GM18951 (cell line): ENCODE measurements around the gene EDC3.

ENCODE experiments used
- POLR2A ChIP-seq: IDR thresholded peaks from 4 replicates; pipeline ENCODE4 v1.6.1; 2011; ENCODE audit warnings: mild to moderate bottlenecking; ENCODE audit not compliant: insufficient read length, insufficient read depth; ENCODE audit errors: extremely low read depth
- in situ Hi-C: fragments of 300-500 bp; cut with MboI; formaldehyde crosslinking; loops from one replicate; pipeline ENCODE4 v1.12.0; 2022; ENCODE audit warnings: low sequenced_read_pairs, mixed read lengths, inconsistent platforms; ENCODE audit not compliant: unreplicated experiment

The EDC3 gene

DNA sequence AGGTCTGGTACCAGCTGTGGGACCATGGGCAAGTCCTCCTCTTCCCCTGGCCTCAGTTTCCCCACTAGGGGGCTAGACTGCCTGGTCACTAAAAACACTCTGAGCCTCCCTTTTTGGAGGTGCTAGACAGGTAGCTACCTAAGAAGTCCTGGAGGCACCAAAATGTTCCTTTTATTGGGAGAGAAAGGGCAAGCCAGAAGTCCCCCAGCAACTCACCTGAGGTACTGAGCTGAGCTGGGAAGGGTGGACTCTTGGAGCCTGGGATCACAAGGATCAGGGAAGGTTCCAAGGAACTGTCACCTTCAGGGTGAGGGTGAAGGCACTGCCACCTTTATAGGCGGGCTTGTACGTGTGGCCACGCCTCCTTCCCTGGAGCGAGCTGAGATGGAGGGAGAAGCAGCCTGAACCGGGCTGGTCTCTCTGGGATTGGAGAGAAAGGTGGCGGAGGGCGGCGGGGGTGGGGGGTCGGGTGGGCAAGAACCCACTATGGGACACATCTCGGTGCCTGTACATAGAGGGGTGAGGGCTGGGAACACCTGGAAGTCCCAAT lies 29.5 kb upstream of the EDC3 start, which contains the start of gene CYP1A1:
Gene CYP1A1 (minus strand): TSS at position 304 of the 550 bp plus-strand sequence. CDS start 2,431 bp downstream, outside the sequence.
- in situ Hi-C loops = no loop called here
- no peak for TF ChIP-seq POLR2A

DNA sequence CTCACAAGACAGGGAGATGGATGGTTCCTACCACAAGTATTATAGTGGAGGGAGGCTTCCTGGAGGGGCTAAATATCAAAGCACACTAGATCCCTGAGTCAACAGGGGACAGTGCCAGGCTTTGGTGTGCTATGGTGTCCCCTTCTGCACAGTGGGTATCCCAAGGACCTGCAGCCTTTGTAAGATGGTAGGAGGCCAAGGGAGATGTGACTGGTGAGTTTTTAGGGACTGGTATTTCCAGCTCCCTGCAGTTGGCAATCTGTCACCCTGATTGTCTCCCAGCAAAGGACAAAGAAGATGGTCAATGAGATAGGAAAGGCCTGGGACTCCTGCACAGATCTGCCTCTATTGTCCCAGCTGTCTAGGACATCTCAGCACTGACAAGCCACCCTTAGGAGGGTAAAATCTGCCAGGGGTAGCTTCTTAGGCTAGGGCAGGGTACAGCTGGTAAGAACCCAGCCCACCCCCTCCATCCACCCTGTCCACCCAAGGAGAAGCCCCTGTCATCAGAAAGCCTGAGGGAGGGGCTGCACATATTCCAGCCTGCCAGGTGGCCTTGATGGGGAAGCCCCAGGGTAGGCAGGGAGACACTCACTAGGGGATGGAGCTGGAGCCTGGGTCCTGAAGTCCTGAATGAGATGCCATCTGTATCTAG lies 28.9 kb upstream of the EDC3 start:
- TF ChIP-seq POLR2A = no peak
- in situ Hi-C loops = no loop called here

DNA sequence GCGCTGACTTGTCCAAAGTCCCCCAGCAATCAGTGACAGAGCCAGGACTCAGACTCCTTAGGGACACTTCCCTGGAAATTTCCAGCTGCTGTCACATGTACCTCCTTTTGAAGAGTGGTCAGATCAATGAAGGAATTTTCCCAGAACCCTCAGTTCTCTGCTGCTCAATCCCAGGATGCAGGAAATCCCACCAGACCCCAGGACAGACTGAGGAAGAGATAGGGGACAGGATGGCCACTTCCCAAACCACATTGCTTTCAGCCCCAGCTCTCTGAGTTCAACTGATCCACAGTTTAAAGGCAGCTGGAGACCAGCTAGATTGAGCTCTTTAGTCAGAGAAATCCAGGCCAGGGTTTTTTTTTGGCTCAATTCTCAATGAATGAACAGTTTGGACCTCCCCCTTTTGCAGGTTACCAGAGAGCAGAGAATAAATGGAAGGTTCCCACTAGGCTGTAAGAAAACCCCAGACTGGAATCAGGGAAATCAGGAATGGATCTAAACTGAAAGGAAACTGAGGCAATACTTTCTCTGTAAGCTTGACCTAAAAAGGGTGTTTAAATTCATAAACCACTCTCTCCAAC lies 28.0 kb upstream of the EDC3 start:
- TF ChIP-seq POLR2A = no peak
- in situ Hi-C loops = no loop called here

DNA sequence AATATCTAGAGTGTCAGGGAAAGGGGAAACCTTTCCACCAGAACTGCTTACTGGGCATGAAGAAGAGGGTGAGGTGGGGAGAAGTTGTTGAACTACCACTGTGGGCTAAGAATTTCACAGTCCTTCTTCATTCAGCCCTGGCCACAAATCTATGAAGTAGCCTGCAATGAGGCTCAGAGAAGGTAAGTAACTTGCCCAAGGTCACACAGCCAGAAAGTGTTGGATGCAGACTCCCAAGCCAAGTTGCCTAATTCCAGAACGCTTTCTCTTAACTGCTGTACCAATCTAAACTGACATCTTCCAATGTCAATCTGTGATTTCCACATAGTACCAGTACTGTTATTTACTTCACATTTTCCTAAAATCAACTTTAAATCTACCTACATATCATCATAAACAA lies 27.4 kb upstream of the EDC3 start:
- TF ChIP-seq POLR2A = no peak
- in situ Hi-C loops = no loop called here

DNA sequence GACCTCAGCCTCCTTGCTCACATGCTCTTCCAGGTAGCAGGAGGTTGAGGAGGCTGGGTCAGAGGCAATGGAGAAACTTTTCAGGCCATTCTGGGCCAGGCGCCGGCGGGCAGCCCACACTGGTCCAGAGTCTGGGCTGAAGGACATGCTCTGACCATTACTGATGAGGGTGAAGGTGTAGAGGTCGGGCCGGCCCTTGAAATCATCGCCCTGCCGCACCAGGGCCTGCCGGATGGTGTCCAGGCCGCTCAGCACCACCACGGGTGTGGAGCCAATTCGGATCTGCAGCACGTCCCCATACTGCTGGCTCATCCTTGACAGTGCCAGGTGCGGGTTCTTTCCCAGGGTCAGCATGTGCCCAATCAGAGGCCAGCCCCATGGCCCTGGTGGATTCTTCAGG lies 26.8 kb upstream of the EDC3 start:
- TF ChIP-seq POLR2A = no peak
- in situ Hi-C loops = no loop called here

DNA sequence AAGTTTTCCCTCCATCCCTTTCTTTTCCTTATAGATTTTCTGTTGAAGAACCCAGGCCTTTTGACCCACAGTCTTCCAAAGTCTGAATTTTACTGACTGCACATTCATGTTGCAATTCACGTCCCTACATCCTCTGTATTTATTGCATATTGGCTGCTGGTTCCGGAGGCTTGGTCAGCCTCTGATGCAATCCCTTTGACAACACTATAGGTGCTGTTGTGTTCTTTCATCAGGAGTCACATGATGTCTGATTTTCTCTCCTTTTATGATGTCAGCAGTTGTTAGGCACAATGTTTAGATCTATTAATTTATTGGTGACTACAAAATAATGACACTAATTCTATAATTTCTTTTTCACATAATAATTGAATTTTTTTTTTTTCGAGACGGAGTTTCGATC lies 20.8 kb upstream of the EDC3 start:
- in situ Hi-C loops = no loop called here
- TF ChIP-seq POLR2A = no peak

DNA sequence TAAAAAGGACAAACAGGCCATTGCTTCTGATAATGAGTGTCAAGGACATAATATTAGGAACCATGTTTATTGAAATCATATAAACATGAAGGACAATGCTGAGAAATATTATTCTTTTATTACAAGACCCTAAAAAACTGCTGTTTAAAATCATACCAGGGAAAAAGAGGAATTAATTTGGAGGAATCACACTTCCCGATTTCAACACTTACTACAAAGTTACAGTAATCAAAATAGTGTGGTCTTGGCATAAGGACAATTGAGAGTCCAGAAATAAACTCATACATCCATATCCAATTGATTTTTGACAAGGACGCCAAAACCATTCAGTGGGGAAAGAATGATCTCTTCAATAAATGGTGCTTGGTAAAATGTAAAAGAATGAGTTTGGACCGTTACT lies 16.5 kb upstream of the EDC3 start:
- no peak for TF ChIP-seq POLR2A
- in situ Hi-C loops = no loop called here

DNA sequence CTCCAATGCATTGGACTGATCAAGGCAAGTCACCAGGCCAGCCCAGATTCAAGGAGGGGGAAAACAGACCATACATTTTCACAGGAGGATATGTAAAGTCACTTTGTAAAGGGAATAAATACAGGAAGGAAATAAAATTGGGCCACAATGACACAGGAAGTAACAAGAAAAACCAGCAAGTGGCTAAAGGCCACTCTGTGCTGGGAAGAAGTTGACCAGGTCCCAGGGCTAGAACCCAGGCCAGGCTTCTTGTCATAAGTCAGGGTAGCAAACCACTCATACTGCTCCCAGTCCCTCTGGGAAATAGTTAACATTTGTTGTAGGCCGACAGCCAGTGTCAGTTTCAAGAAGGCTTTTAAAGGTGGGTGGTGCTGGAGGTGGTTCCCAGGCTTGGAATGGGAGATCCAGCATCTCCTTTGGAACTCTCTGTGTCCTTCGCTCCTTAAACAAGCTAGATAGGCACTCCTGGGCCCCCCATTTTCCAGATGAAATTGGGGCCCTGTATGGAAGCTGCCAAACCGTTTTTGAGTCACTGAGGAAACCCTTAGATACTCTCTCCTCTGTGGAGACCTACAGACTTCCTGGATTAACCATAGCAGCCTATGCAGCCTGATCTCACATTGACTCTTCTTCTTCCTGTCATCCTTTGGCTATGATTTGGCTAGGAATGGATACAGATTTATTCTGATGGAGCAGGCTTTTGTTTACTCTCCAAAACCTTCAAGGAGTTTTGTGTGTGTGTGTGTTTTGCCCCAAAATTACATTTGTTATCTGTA lies 14.7 kb upstream of the EDC3 start:
- in situ Hi-C loops = no loop called here

DNA sequence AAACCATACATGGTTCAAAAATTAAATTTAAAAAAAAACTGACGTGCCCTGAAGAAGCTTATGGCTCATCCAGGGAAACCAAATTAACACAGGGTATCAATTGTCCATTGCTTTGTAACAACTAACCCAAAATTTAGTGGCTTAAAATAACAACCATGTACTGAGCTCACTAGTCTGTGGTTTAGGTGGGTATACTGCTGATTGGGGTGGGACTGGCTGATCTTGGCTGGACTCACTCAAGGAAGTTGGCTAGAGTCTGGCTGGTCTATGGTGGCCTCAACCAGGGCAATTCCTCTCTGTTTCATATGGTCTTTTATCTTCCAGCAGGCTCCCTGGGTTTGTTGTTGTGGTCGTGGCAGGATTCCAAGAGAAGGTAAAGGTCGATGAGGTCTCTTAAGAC lies 14.1 kb upstream of the EDC3 start:
- in situ Hi-C loops = no loop called here
- TF ChIP-seq POLR2A = no peak

More for the DNA sequence above, 14.7 kb upstream of the EDC3 start:
- no peak for TF ChIP-seq POLR2A

DNA sequence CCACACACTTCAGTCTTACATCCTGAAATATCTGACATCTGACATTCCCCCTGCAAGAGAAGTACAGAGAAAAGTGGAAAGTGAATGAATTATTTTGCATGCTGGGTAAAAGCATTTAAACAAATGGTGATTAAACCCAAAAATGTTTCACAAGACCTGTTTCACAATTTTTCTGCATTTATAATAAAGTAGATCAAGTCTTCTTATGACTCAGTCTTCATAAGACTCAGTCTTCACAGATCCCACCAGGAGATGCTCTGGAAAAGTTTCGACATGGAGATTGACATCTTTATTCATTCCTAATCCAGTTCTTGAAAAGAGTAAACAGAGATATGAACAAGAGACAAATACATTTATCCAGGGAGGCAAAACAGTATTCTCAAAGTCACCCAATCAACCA lies 13.2 kb upstream of the EDC3 start:
- no peak for TF ChIP-seq POLR2A
- in situ Hi-C loops = no loop called here

DNA sequence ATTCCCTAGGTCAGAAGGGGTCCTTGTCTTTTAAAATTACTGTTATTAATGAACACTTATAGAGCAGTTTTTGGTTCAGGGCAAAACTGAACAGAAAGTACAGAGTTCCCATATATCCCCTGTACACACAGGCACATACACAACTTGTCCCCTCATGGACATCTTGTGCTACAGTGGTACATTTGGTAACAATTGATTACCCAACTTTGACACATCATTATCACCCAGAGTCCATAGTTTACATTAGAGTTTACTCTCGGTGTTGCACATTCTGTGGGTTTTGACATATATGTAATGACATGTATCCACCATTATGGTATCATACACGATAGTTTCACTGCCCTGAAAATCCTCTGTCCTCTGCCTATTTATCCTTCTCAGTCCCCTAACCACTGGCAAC lies 984 bp upstream of the EDC3 start:
- no peak for TF ChIP-seq POLR2A

DNA sequence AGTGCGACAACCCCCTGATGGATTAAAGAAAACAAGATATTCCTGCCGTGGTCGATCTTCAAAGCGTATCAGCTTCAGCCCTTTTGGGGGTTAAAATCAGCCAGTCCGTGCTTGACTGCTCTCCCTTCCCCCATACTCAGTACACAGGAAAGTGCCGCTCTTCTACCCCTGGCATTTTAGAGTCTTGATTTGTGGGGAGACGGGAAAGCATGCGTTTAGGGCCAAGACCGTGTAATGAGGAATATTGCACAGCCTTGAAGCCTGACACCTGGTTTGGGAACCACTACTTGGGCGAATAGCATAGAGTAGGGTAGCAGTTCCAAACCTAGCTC lies 540 bp upstream of the EDC3 start:
- TF ChIP-seq POLR2A = no peak
- in situ Hi-C loops = no loop called here

More for the DNA sequence above, 984 bp upstream of the EDC3 start:
- in situ Hi-C loops = no loop called here

DNA sequence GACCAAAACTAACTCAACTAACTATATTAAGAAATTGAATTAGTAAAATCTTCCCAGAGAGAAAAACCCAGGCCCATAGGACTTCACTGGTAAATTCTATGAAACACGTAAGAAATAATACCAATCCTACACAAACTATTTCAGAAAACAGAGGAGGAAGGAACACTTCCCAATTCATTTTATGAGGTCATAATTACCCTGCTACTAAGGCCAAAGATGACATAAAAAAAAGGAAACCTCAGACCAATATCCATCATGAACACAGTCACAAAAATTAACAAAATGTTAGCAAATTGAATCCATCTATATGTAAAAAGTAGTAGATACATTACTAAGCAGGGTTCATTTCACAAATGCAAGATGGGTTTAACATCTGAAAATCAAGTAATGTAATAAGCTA lies 3.5 kb downstream of the EDC3 start:
- in situ Hi-C loops = no loop called here
- TF ChIP-seq POLR2A = no peak

DNA sequence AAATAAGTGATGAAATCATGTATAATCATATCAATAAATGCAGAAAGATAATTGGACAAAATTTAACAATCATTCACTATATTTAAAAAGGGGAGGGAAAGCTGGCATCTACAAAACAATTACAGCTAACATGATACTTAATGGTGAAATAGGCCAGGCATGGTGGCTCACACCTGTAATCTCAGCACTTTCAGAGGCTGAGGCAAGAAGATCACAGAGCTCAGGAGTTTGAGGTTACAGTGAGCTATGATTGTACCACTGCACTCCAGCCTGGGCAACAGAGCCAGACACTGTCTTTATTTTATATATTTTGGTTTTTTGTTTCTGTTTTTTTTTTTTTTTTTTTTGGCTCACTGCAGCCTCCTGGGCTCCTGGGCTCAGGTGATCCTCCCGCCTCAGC lies 12.1 kb downstream of the EDC3 start:
- in situ Hi-C loops = no loop called here
- TF ChIP-seq POLR2A = no peak
